PFSK-1 (cell line): ENCODE data around the gene TRERF1.

Experiments used
- FOXP2 ChIP-seq: optimal IDR thresholded peaks from 2 replicates; pipeline ENCODE3; 2011; ENCODE audit warnings: borderline replicate concordance, control low read depth, inconsistent platforms; ENCODE audit not compliant: insufficient read depth; ENCODE audit errors: extremely low read length, extremely low read depth
- POLR2AphosphoS5 ChIP-seq: IDR thresholded peaks from 2 replicates; pipeline ENCODE4 v1.6.1; 2012; ENCODE audit warnings: low read depth, mild to moderate bottlenecking, control low read depth, low read length, moderate library complexity
- REST ChIP-seq, 2 experiments: IDR thresholded peaks; 2 replicates each; pipeline versions ENCODE4 v1.6.1 to v1.8.0; 2011 to 2012; ENCODE audit warnings: low read depth in 2 of 2, low read length in 2 of 2, control low read depth in 1 of 2, inconsistent platforms in 1 of 2, mild to moderate bottlenecking in 1 of 2, moderate library complexity in 1 of 2; ENCODE audit not compliant: insufficient read depth in 1 of 2
- SIN3A ChIP-seq: IDR thresholded peaks from 2 replicates; pipeline ENCODE4 v1.6.1; 2012; ENCODE audit warnings: mild to moderate bottlenecking, low read length, moderate library complexity, borderline replicate concordance; ENCODE audit not compliant: insufficient read depth
- TAF1 ChIP-seq: IDR thresholded peaks from 2 replicates; pipeline ENCODE4 v1.6.1; 2012; ENCODE audit warnings: low read length, control low read depth, borderline replicate concordance; ENCODE audit not compliant: insufficient read depth

Gene TRERF1

GRCh38 chr6:42349753-42350511, 101.8 kb downstream of the TRERF1 start:
- no peak for TF ChIP-seq REST (IDR thresholded peaks at IDR 0.05; ENCODE audit: insufficient read depth in 1 of 2, low read depth in 2 of 2, low read length in 2 of 2)
- no peak for TF ChIP-seq TAF1
- TF ChIP-seq FOXP2, result no peak

- TF ChIP-seq TAF1 (no peak), POLR2AphosphoS5 (no peak), REST (IDR thresholded peaks at IDR 0.05; ENCODE audit: insufficient read depth in 1 of 2, low read depth in 2 of 2, low read length in 2 of 2) (no peak), FOXP2 (no peak), SIN3A (no peak)
These were observed 104.3 kb downstream of the TRERF1 start for GRCh38 chr6:42347456-42347855.

- TF ChIP-seq SIN3A (no peak), FOXP2 (no peak), TAF1 (no peak), POLR2AphosphoS5 (no peak), REST (IDR thresholded peaks at IDR 0.05; ENCODE audit: insufficient read depth in 1 of 2, low read depth in 2 of 2, low read length in 2 of 2) (no peak)
These were observed 105.9 kb downstream of the TRERF1 start for GRCh38 chr6:42345696-42346416.

- TF ChIP-seq REST (IDR thresholded peaks at IDR 0.05; ENCODE audit: insufficient read depth in 1 of 2, low read depth in 2 of 2, low read length in 2 of 2) (peak; percentile 59 to 89; a peak in 2 of 4 replicates), SIN3A (no peak)
These were observed 107.0 kb downstream of the TRERF1 start for GRCh38 chr6:42344756-42345155.

- TF ChIP-seq SIN3A, result no peak
- no peak for TF ChIP-seq FOXP2
- no peak for TF ChIP-seq POLR2AphosphoS5
- TF ChIP-seq REST (IDR thresholded peaks at IDR 0.05; ENCODE audit: insufficient read depth in 1 of 2, low read depth in 2 of 2, low read length in 2 of 2), result no peak
- TF ChIP-seq TAF1, result no peak
These were observed 109.8 kb downstream of the TRERF1 start for GRCh38 chr6:42341771-42342553.
